OCI-LY7 (cell line): ENCODE measurements around the gene TELO2. TPM values are rescaled to one million over a fixed set of nuclear protein-coding genes. Genes with fewer than 3 reads are reported as not detected.

ENCODE experiments used
- BruUV-seq: library from RNA; stranded (reverse); fragments of 400-500 nt; replicated peaks from 2 replicates; lab custom pipeline; 2021; lab: Mats Ljungman, UMichigan
- CTCF ChIA-PET: fragments of 300-600 bp; sonication (Branson Sonifier 250); formaldehyde crosslinking; loops from one replicate; lab custom pipeline; 2022; ENCODE audit warnings: antibody characterized with exemption; ENCODE audit not compliant: unreplicated experiment; lab: Charles Lee
- POLR2A ChIA-PET: fragments of 300-600 bp; sonication (Branson Sonifier 250); formaldehyde crosslinking; loops from one replicate; lab custom pipeline; 2022; ENCODE audit warnings: antibody characterized with exemption; lab: Charles Lee
- DNase-seq: peaks from one replicate; pipeline ENCODE4 v3.0.0-alpha.2; 2015; ENCODE audit warnings: low spot score
- H2AFZ ChIP-seq: fragments of 200-600 bp; sonication (generic), shearing (Covaris generic); 2 replicates; pipeline ENCODE4 v1.6.1; 2014; ENCODE audit warnings: mild to moderate bottlenecking, antibody characterized with exemption, low read length, moderate library complexity
- H3K27ac ChIP-seq: fragments of 200-600 bp; sonication (generic); 2 replicates; pipeline ENCODE4 v1.5.1; 2014; ENCODE audit warnings: mixed run types, low read depth, mild to moderate bottlenecking, moderate library complexity, low read length, inconsistent platforms; ENCODE audit not compliant: poor library complexity, severe bottlenecking
- H3K36me3 ChIP-seq: fragments of 200-600 bp; sonication (generic); 2 replicates; pipeline ENCODE4 v1.6.1; 2014; ENCODE audit warnings: mild to moderate bottlenecking, antibody characterized with exemption, low read length, moderate library complexity, mixed read lengths; ENCODE audit not compliant: insufficient read depth
- H3K4me1 ChIP-seq: fragments of 200-600 bp; sonication (generic); 2 replicates; pipeline ENCODE4 v1.5.1; 2014; ENCODE audit warnings: mild to moderate bottlenecking, low read length; ENCODE audit not compliant: insufficient read depth, poor library complexity, severe bottlenecking
- H3K4me2 ChIP-seq: fragments of 200-600 bp; sonication (generic); 2 replicates; pipeline ENCODE4 v1.6.1; 2014; ENCODE audit warnings: mild to moderate bottlenecking, low read length
- H3K4me3 ChIP-seq: fragments of 200-600 bp; sonication (generic); 2 replicates; pipeline ENCODE4 v1.5.1; 2014; ENCODE audit warnings: mild to moderate bottlenecking, low read depth, low read length; ENCODE audit not compliant: poor library complexity, severe bottlenecking
- H3K79me2 ChIP-seq: fragments of 200-600 bp; sonication (generic); 2 replicates; pipeline ENCODE4 v1.6.1; 2016; ENCODE audit warnings: low read depth, mild to moderate bottlenecking, low read length, moderate library complexity, mixed read lengths; ENCODE audit not compliant: insufficient read depth
- H3K9me2 ChIP-seq: fragments of 200-600 bp; sonication (generic); 2 replicates; pipeline ENCODE4 v1.6.1; 2016; ENCODE audit warnings: mild to moderate bottlenecking, low read length, mixed read lengths; ENCODE audit not compliant: insufficient read depth
- H3K9me3 ChIP-seq: fragments of 200-600 bp; sonication (generic); 2 replicates; pipeline ENCODE4 v1.6.1; 2014; ENCODE audit warnings: mild to moderate bottlenecking, mixed run types, low read length, mixed read lengths
- H4K20me1 ChIP-seq: fragments of 200-600 bp; sonication (generic); 2 replicates; pipeline ENCODE4 v1.6.1; 2014; ENCODE audit warnings: mild to moderate bottlenecking, antibody characterized with exemption, low read length, moderate library complexity, mixed read lengths; ENCODE audit not compliant: insufficient read depth
- EZH2phosphoT487 ChIP-seq: fragments of 200-600 bp; sonication (generic); IDR thresholded peaks from 2 replicates; pipeline ENCODE4 v1.6.1; 2018; ENCODE audit warnings: low read depth, borderline replicate concordance, mild to moderate bottlenecking, mixed run types, antibody characterized with exemption, low read length, moderate library complexity, mixed read lengths
- intact Hi-C: fragments of 100-400 bp; cut with micrococcal nuclease; formaldehyde crosslinking; loops from one replicate; pipeline ENCODE4 v1.10.0; 2022; ENCODE audit not compliant: unreplicated experiment
- total RNA-seq, 2 experiments: library from RNA; depleted of rRNA in 1 of 2; stranded (reverse); fragments of >200 nt in 1 of 2; shearing (Covaris generic) in 1 of 2; gene quantifications; 2 replicates each; pipeline ENCODE4 v1.2.3, GENCODE V29; 2014 to 2022
- TF ChIP-seq, protein P1 (sequence below): fragments of 200-600 bp; sonication (generic); conservative IDR thresholded peaks from 2 replicates; pipeline ENCODE4 v1.5.1; 2014; ENCODE audit warnings: mild to moderate bottlenecking, antibody characterized with exemption, low read length, moderate library complexity, mixed read lengths

Gene TELO2
- total RNA-seq, 2 experiments from 2014 or later: 58.2 to 70.1 TPM

GRCh38 chr16:1485847-1486496 lies 7.2 kb upstream of the TELO2 start:
- Histone ChIP-seq H3K4me2 (no peak overlapping the region), H4K20me1 (no peaks in the 10 kb centered on the region), H3K79me2 (no peaks in the 10 kb centered on the region), H3K9me3 (no peaks in the 10 kb centered on the region), H3K4me3 (no peak overlapping the region), H3K36me3 (no peaks in the 10 kb centered on the region), H3K9me2 (no peaks in the 10 kb centered on the region), H2AFZ (no peak overlapping the region), H3K27ac (no peak overlapping the region), H3K4me1 (no peaks in the 10 kb centered on the region)
- CTCF ChIA-PET: no interaction called here
- BruUV-seq: no TSS peak
- TF ChIP-seq EZH2phosphoT487: no peak
- TF ChIP-seq, protein P1, sequence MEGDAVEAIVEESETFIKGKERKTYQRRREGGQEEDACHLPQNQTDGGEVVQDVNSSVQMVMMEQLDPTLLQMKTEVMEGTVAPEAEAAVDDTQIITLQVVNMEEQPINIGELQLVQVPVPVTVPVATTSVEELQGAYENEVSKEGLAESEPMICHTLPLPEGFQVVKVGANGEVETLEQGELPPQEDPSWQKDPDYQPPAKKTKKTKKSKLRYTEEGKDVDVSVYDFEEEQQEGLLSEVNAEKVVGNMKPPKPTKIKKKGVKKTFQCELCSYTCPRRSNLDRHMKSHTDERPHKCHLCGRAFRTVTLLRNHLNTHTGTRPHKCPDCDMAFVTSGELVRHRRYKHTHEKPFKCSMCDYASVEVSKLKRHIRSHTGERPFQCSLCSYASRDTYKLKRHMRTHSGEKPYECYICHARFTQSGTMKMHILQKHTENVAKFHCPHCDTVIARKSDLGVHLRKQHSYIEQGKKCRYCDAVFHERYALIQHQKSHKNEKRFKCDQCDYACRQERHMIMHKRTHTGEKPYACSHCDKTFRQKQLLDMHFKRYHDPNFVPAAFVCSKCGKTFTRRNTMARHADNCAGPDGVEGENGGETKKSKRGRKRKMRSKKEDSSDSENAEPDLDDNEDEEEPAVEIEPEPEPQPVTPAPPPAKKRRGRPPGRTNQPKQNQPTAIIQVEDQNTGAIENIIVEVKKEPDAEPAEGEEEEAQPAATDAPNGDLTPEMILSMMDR: no peak
- DNase-seq: no peak
- intact Hi-C loops: no loop called here
- POLR2A ChIA-PET: no interaction called here

DNA sequence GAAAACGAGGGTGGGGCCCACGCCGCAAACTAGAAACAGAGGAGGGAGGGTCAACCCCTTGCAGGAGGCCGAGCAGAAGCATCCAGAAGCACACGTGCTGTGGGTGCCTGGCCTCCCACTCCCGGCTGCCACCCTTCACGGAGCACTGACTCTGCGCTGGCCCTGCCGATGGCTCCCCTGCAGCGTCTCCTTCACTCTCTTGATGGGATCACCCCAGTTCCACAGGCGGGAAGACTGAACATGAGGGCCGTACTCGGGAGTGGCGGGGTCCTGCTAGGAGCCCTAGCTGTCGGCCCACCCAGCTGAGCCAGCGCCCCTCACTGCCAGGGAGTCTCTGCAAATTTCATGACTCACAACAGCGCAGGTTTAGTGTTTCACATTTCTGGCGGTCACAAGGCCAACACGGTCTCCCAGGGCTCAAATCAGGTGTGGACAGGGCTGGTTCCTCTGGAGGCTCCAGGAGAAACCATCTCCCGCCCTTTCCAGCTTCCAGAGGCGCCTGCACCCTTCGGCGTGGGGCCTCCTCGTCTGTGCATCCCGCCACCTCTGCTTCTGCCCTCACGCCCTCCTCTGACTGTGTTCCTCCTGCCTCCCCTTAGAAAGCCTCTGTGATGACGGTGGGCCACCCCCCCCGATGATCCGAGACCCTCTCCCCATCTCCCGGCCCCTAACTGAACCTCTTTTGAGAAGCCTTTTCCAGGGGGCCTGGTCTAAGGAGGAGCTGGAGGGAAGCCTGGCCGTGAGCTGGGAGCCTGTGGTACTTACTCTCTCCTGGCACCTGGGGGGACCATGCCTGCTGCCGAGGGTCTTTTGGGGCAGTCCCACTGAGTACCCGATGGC lies 6.4 kb upstream of the TELO2 start:
- DNase-seq: no peak
- H3K4me2 ChIP-seq: no peak overlapping the region
- H3K4me1 ChIP-seq: no peaks in the 10 kb centered on the region
- TF ChIP-seq EZH2phosphoT487: no peak
- TF ChIP-seq, protein P1: no peak
- intact Hi-C loops: no loop called here
- no peaks in the 10 kb centered on the region for H3K36me3 ChIP-seq
- no peaks in the 10 kb centered on the region for H3K9me2 ChIP-seq
- ChIA-PET CTCF (no interaction called here), POLR2A (no interaction called here)
- H3K9me3 ChIP-seq: no peaks in the 10 kb centered on the region
- H3K79me2 ChIP-seq: no peaks in the 10 kb centered on the region
- H3K4me3 ChIP-seq: no peak overlapping the region
- BruUV-seq: no TSS peak
- no peak overlapping the region for H2AFZ ChIP-seq
- H3K27ac ChIP-seq: no peak overlapping the region
- no peaks in the 10 kb centered on the region for H4K20me1 ChIP-seq
